GM18873 (cell line): ENCODE results near the gene KLHDC3.

Experiments used
- ATAC-seq: cut with Tn5 transposase; IDR thresholded peaks from one replicate; pipeline ENCODE4 v1.9.1; 2021; ENCODE audit warnings: mild to moderate bottlenecking, moderate library complexity, moderate number of reproducible peaks; ENCODE audit not compliant: unreplicated experiment, low FRiP score

KLHDC3 gene

DNA sequence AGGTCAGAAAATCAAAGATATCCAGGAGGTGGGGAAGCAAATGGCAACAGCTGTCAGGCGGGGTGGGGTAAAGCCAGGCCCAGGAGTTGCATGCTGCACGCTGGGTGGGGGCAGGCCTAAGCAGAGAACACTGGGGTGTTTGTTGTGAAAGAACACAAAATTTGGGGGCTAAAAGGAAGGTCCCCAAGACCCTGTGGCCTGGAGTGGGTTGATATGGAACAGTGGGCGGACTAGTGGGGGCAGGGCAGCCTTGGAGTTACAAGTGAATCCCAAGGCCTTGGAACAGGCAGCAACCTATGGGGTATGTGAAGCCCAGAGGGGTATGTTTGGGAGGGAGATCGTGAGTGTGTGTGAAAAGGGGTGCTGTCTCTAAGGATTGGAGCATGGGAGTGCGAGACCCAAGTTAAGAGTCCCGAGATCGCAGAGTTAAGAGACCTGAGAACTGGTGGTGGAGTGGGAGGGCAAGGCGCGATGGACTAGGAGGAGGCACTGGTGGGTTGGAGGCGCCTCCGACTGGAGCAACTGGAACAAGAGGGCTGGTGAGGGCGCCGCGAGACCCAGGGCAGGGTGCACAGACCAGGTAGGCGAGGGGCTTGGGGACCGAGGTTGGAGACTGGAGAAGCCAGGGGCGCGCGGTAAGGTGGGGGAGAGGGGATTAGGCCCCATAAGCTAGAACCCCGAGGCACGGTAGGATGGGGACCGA, 38.9 kb downstream of the KLHDC3 start:
- no peak for ATAC-seq

- peak; percentile 48 for ATAC-seq
Observed at GRCh38 chr6:43053545-43054205, 39.6 kb downstream of the KLHDC3 start, which contains the start of gene CUL7. CUL7 (minus strand) TSS chr6:43053851; CDS start chr6:43052788, 1,063 bp downstream.

- ATAC-seq, result no peak
Observed at GRCh38 chr6:43054206-43054943, 40.3 kb downstream of the KLHDC3 start.

DNA sequence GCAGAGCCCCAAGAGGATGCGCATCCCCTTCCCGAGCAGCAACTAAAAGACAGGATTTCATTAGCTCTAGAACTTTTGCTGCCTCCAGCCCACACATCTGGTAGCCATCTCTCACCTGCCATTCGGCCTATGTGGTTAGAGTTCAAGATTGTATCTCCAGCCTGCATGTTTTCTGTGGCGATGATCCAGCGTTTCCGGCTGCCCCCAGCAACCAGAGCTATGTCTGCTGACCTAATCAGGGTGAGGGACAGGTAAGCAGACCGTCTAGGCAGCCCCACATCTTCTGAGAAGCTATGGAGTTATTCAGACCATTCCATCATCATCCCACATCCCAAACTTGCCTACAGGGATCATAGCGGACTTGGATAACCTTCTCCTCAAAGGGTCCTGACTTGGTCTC, 41.9 kb downstream of the KLHDC3 start:
- no peak for ATAC-seq

GRCh38 chr6:43058531-43058930, 44.5 kb downstream of the KLHDC3 start:
- no peak for ATAC-seq

DNA sequence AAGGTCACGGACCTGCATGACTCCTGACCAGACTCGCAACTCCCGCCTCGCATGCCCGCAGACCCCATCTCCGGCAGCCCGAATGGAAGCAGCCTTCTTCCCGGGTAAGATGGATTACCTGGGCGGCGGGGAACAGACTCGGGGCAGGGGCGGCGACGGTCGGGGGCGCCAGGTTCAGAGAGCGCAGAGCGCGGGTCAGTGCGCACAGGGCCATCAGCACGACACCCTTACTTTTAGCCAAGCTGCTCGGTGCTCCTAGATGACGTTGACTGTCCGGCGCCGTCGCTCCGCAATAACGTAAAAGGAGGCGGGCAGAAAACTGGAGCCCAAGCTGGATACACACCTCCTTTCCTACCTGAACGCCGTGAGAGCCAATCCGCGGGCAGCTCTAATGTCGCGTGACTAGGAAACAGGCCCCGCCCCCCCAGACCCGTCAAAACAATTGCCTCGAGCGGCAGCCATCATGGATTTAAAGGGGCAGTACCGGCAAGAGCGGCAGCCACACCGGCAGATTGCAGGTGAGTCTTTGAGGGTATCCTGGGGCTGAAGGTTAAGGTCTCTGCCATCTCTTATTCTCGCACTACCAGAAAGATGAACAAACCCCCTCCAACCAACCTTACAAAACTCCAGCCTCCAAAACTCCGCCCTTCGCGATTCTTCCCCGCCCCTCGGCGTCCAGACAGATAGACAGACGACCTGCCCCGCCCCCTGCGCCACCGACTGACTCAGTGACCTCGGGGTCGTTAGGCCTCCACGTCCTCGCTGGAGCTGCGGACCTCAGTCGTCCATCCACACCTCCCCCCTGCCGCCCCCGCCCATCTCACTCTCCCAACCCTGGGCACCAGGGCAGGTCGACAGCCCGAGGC, 45.4 kb downstream of the KLHDC3 start, which contains the start of the genes KLC4 and MRPL2:
KLC4 (plus strand) TSS at position 464 of the 866 bp plus-strand sequence. CDS start 1,705 bp downstream, outside the sequence.
MRPL2 (minus strand) TSS at position 267 of the 866 bp plus-strand sequence; CDS start at position 214, 53 bp downstream.
- ATAC-seq, result peak; percentile 92

DNA sequence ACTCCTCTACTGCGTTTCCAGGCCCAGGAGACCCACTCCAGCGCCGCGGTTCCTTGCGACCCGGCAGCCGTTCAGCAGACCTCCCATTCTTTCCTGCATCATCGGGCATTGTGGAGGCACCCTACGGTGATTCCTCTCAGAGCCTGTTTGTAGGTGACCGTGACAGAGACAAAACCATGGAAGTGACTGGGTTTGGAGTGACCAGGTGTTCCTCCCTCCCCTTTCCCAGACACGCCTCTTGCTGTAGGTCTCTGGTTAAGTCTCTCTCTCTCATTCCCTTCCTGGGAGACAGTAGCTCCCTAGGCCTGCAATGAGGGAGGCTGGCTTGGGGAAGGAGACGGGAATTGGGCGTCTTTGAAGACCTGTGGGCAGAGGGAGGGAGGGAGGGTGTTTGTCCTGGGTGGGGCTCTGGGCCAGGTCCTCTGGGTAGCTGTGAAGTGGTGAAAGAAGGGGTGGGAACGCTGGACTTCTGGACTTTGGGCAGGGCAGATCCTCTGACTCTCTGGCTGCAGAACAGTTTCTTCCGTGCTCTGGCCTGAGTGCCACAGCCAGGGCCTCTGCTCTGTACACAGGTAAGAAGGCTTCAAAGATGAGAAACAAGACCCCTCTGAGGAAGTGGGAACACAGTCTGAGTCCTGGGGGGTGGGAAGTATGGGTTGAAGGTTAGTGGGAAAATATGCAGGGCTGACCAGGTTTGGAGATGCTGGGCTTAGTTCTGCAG, 46.1 kb downstream of the KLHDC3 start:
- ATAC-seq, result no peak

DNA sequence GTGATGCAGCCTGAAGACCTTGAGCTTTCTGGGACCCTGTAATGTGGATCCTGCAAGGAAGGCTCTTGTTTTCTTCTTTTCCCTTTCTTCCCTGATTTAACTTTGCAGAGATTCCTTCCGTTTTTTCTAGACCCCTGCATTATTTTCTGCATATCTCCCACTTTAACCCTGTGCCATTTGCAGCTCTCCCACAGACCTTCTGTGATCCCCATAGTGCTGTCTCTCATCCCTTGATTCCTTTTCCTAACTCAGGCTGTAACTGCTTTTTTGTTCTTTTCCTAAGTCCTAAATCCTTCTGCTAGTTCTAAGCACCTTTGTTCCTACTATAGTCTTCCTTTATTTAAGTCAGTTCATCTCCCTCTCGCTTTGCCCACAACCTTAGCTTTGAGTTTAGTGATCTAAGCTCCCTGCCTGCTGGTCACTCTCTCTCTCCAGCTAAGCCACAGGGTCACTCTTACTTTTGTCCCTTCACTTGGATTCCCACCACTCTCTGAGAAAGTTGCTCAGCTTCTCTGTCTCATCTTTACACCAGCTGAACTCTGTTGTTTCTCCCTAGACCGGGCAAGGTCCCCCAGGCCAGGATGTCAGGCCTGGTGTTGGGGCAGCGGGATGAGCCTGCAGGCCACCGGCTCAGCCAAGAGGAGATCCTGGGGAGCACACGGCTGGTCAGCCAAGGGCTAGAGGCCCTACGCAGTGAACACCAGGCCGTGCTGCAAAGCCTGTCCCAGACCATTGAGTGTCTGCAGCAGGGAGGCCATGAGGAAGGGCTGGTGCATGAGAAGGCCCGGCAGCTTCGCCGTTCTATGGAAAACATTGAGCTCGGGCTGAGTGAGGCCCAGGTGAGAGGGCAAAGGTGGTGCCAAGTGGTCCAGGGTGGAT, 46.9 kb downstream of the KLHDC3 start:
- no peak for ATAC-seq

DNA sequence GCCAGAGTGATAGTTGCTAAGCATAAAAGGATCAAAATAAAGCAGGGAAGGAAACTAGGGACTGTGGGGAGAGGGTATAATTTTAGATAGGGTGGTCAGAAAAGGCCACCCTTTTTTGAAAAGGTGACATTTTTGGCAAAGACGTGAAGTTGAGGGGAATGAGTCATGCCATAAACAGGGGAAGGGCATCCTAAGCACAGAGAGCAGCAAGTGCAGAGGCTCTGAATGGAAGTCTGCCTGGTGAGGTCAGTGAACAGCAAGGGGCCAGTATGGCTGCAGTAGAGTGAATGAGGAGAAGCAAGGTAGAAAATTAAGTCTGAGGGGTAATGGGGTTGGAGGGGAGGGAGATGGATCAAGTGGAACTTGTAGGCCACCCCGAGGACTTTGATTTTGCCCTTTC, 47.8 kb downstream of the KLHDC3 start:
- no peak for ATAC-seq

DNA sequence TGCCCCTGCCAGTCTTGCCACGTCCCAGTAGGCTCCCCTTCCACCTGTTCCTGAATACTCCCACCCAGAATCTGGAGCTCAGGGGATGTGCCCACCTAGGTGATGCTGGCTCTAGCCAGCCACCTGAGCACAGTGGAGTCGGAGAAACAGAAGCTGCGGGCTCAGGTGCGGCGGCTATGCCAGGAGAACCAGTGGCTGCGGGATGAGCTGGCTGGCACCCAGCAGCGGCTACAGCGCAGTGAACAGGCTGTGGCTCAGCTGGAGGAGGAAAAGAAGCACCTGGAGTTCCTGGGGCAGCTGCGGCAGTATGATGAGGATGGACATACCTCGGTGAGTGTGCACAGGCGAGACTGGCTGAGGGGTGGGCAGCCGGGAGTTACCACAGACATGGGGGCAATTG, 48.8 kb downstream of the KLHDC3 start:
- ATAC-seq, result no peak

- no peak for ATAC-seq
Observed at GRCh38 chr6:43070028-43070632, 56.1 kb downstream of the KLHDC3 start.
